Measurements from ENCODE around the gene JAM3. TPM values are rescaled to one million over a fixed set of nuclear protein-coding genes. Genes with fewer than 3 reads are reported as not detected.
A peak's percentile ranks its signal among the peaks of the same experiment; 100 is the strongest.
"Not testable (repeated sequence)": the region's sequence is repeated elsewhere in the genome, so short reads cannot be mapped to it uniquely, and the experiment has no call there.

The JAM3 gene
- total RNA-seq, 1 donor from 2014 or later, result 0.75 TPM

DNA sequence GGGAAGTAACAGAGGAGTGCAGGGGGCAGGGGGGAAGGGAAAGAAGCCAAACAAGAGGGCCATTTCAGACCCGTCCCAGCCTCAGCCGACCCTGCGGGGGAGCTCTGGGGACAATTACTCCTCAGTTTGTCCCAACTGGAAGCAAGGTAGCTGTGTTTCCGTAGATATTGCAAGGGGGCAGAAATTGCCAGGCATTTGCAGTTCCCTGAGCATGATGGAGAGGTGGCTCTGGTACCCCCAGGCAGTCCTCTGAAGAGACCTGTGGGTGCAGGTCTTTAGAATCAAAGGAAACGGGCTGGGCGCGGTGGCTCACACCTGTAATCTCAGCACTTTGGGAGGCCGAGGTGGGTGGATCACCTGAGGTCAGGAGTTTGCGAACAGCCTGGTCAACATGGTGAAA lies 13.8 kb upstream of the JAM3 start:
- DNase-seq (ENCODE audit: low spot score) (no peak), ATAC-seq (no peak)

DNA sequence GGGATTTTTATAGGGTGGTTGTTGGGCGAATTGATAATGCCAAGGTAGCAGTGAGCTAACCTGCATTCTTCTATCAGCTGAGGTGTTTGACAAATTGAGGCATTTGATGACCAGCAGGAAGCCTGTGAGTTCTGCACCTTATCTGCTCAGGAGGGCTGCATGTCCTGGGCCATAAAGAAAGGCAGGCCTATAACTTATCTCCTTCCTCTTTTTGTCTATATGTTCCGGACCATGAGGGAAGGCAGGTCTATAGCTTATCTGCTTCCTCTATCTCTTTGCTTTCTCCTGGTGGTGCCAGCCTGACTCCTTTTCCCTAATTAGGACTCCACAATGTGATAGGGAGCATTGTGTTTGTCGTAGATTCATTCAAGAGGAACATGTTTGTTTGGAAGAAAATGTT lies 8.6 kb upstream of the JAM3 start:
- DNase-seq (ENCODE audit: low spot score) (no peak), ATAC-seq (no peak)

- ATAC-seq (no peak), DNase-seq (ENCODE audit: low spot score) (no peak)
Observed at GRCh38 chr11:134062265-134063123, 6.4 kb upstream of the JAM3 start.

GRCh38 chr11:134063124-134063495 lies 5.8 kb upstream of the JAM3 start:
- ATAC-seq, result no peak
- no peak for DNase-seq (ENCODE audit: low spot score)

DNA sequence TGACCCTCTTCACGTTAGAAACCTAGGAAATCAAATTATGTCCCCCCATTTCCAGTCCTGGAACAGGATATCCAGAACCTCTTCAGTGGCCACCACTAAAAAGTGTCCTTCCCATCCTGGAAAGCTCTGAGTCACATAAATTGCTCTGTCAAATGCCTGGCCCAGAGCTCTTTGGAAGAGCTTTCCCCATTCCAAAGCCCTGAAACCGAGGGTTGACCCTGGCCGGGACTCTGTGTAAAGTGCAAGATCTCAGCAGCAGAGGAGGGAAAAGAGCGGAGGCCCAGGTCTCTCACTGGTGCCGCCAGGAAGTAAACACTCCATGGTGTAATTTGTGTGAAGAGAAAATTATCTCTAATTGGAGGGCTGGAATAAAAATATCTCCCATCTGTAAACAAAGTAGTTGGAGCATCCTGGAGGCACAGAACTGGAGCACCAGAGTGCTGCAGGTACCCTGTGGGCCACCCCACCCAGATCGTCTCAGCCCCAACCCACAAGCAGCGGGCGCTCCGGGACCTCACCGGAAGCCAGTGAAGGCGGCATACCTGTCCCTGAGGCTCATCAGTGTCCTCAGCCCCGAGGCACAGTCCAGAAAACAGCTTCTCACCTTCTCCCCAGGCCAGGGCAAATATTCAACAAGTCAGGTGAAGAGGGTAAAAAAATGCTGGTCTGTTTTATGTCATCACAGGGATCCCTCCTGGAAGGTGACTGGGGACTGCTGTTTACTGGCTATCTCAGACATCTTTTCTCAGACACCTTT lies 4.7 kb upstream of the JAM3 start:
- DNase-seq (ENCODE audit: low spot score) (no peak), ATAC-seq (no peak)

- ATAC-seq, result no peak
Observed at GRCh38 chr11:134065381-134065780, 3.5 kb upstream of the JAM3 start.

DNA sequence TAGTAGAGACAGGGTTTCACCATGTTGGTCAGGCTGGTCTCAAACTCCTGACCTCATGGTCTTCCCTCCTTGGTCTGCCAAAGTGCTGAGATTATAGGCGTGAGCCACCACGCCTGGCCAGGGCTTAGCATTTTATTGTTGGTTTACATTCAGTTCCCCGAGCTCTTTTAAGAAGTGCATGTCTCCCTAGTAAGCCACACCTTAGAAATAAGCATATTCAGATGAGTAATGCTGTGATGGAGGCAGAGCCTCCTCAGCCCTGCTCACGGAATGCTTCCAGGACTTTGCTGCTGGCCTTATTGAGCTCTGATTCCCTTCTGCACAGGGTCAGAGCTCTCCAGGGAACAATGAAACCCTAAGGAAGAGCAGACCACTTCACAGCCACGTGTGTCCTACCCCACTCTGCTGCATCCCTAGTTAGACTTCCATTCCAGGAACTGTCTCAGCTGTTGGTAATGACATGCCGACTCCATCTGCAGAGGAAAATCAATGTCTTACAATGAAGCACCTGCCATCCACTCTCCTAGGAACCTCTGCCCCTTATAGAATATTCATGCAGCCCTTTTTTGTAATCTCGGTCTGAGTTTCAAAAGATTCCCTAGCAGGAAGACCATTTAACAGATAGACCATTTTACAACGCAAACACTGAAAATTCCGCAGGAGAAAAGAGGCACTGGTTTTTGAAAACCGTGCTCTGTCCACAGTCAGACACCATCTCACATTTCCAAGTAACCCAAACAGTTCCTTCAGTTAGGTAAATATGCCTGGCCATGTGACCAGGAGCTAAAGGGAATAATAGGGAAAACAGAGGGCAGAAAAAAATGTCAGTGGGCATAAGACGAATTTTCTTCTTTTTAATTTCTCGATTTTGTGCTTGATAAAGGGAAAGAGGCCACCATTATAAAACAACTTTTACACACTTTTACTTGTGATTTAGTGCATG lies 1.7 kb upstream of the JAM3 start:
- DNase-seq (ENCODE audit: low spot score), result no peak
- ATAC-seq, result no peak

More at GRCh38 chr11:134065381-134065780, 3.5 kb upstream of the JAM3 start:
- DNase-seq (ENCODE audit: low spot score), result no peak

DNA sequence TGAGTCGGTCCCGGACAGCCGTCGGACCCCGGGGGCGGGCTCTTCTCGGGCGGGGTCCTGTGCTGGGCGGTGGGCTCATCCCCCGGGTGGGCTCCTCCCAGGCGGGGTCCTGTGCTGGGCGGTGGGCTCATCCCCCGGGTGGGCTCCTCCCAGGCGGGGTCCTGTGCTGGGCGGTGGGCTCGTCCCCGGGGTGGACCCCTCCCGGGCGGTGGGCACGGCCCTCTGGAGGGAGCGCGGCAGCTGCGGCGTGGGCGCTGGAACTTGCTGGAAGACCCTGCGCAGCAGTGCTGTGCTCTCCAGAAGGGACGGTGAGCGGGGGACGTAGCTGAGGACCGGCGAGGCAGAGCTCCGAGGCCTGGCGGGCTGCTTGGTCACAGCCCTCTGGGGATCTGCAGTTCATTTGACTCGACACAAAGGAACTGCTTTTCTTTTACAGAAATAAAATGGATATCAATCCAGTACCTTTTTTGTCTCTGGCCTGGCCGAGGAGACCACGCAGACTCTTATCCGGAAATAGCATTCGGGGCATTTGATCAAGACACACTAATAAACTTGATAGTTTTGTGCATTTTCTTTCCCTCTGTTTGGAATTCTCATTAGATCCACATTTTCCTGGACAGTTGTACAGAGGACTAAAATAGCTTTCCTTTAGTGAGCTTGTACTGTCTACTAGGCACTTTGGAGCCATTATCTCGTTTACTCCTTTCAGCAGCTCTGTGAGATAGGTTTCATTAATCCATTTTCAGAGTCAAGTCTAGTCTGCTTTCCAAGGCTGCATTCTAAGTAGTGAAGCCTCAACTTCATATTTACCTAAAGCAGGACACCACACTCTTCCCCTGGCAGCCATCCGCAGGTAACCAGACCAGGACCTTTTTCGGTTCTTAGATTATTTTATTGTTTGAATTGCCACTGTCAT lies 812 bp downstream of the JAM3 start:
- no peak for DNase-seq (ENCODE audit: low spot score)
- peak; percentile 31 for ATAC-seq

- ATAC-seq (no peak), DNase-seq (ENCODE audit: low spot score) (no peak)
Observed at GRCh38 chr11:134070342-134070845, 1.5 kb downstream of the JAM3 start.

DNA sequence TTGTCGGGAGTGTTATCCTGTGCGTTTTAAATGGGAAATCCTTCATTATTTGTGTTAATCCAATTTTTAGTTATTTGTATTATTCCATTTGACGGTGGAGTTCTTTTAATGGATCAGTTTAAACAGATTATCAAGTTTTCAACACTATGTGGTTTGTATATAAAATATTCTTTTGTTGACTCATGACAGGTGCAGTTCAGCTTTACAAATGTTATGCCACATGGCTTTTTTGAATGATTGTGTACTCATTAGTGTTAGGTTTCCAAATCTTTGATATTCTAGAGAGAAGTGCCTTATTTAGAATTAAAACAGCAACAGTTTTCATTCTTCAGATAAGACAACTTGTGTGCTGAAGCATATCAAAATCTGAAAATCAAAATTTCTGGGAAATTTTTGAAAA lies 2.4 kb downstream of the JAM3 start:
- no peak for ATAC-seq
- no peak for DNase-seq (ENCODE audit: low spot score)

DNA sequence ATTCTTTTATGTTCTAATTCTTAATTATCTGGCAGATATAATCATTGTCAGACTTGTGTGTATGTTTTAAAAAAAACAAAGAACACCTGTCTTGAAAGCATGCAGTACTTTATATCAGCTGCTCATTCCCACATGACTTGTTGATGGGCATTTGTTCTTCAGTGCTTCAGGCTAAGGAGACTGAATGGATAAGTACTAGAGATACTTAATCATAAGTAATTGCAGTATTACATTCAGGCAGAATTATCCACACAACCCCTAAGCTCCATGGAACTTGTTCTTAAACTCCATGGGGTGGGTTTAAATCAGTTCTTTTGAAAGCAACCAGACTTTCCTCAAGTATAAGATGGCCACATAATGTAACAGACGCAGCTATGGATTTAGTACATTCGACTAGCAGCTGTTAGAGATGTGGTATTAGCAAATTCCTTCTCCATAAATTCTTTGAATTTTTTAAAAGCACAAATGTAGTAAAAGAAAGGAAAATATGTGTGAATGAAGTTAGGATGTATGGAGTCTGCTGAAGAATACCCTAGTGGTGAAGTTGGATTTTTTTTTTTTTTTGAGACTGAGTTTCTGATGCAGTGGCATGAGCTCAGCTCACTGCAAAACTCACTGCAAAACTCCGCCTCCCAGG lies 3.0 kb downstream of the JAM3 start:
- ATAC-seq (no peak), DNase-seq (ENCODE audit: low spot score) (no peak)

GRCh38 chr11:134072844-134073243 lies 4.0 kb downstream of the JAM3 start:
- no peak for ATAC-seq
- no peak for DNase-seq (ENCODE audit: low spot score)

DNA sequence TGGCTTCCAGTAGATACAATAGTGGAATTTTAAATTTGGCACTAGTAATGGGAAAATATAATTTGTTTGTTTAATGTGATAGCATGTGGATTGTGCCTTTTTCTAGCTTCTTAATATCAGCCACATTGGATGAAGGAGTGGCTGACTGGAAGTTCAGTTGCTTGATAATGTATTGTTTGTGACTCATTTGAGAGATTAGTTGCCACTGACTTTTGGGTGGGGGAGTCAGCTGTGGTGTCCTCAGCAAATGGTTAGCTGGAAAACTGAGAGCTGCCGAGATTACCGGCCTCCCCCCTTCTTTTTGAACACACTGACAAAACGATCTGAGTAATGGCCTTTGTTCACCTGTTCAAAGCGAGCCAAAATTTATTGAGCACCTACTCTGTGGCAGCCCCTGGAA lies 5.5 kb downstream of the JAM3 start:
- no peak for DNase-seq (ENCODE audit: low spot score)
- ATAC-seq, result no peak

DNA sequence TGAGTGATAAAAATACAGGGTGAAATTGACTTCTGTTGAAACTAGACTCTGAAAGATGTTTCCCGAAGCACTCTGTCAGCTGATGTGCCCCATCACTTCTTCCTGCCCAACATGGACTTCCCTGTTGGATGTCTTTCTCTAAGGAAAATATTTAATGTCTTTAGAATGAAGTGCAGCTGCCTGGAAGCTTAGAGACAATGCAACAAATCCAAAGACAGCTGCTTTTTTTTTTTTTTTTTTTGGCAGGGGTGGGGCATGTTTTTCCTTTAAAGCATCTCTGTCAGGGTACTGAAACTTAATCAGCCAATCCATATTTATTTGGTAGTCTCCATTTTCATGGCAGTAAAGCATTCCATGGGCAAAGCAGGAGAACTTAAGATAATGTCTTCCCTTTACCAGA lies 5.9 kb downstream of the JAM3 start:
- ATAC-seq (no peak), DNase-seq (ENCODE audit: low spot score) (no peak)

DNA sequence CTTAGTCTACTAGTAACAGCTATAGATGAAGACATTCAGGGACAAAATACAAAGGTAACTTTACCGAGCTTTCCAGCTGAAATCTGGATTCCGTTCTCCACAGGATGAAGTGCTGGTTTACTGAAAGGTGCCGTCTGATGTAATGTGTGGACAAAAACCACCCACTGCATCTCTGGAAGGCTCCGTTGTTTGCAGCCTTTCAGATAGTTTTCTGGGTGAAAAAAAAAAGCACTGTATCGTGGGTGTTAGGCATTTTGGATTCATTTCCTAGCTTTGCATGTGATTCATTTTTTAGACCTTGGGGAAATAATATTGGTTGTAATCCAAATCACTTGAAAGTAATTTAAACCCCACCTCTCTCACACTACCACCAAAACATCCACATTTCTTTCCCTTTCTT lies 10.4 kb downstream of the JAM3 start:
- no peak for DNase-seq (ENCODE audit: low spot score)
- ATAC-seq, result no peak

DNA sequence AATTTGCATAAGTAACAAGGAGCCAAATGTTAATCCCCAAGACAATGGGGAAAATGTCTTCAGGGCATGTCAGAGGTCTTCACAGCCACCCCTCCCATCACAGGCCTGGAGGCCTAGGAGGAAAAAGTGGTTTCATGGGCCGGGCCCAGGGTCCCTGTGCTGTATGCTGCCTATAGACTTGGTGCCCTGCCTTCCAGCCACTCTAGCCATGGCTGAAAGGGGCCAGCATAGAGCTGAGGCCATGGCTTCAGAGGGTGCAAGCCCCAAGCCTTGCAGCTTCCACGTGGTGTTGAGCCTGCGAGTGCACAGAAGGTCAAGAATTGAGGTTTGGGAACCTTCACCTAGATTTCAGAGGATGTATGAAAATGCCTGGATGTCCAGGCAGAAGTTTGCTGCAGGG lies 12.4 kb downstream of the JAM3 start:
- ATAC-seq; DNase-seq (ENCODE audit: low spot score): not testable (repeated sequence)

DNA sequence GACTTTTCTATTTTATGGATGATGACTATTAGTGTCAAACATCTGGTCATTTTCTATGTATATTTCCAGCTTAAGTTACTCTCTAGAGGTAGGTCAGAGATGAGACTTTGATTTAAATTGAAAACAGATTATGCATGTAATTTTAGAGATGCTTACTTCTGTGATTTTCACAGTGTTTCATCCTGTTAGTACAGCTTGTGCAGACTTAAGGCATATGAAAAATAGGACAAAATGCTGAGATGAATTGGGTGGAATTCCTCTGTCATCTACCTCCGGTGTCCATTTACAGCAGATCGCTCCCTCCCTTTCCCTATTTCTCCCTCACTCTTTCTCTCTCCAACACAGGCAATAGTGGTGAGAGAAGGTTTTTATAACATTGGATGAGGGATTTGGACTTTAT lies 14.1 kb downstream of the JAM3 start:
- DNase-seq (ENCODE audit: low spot score) (no peak), ATAC-seq (no peak)

GRCh38 chr11:134086376-134086775 lies 17.5 kb downstream of the JAM3 start:
- ATAC-seq, result no peak
- DNase-seq (ENCODE audit: low spot score), result no peak

DNA sequence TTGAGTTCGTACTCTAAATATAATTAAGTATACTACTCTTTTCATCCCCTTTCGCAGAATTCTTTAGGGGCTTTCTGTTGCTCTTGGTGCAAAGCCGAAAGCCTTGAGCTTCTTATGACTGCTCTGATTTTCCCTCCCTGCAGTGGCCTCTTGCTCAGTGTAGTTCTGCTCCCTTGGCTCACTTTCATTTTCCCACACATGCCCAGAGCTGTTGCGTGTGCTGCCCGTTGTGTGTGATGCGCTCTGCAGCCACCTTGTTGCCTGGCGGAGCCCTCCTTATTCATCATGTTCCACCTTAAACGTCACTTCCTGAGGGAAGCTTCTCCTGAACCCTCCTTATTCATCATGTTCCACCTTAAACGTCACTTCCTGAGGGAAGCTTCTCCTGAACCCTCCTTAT lies 23.1 kb downstream of the JAM3 start:
- DNase-seq (ENCODE audit: low spot score); ATAC-seq: not testable (repeated sequence)

All from left lobe of liver (tissue), 2 donors.